ENCODE measurements around the gene PDPN.

The PDPN gene

DNA sequence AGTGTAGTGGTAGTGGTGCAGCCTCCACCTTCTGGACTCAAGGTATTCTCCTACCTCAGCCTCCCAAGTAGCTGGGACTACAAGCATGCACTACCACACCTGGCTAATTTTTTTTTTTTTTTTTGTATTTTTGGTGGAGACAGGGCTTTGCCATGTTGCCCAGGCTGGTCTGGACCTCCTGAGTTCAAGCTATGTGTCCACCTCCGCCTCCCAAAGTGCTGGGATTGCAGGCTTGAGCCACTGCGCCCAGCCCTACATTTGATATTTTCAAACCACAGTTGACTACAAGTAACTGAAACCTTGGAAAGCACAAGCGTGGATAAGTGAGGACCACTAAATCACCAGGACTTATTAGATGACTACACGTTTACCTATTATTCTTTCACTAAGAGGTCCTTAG is 10.0 kb upstream of the PDPN start:
- no peak overlapping the region for H3K4me3 ChIP-seq (ENCODE audit: insufficient read depth, low read depth, low read length)
- WGBS, 2 experiments: 90 to 94% methylated on average over 4 of the region's 4 CpGs
- no peaks in the 10 kb centered on the region for H3K9me3 ChIP-seq (ENCODE audit: control insufficient read depth, low read length)
- H3K4me1 ChIP-seq (ENCODE audit: control insufficient read depth, insufficient read depth, low read length): no peaks in the 10 kb centered on the region
- H3K27me3 ChIP-seq (ENCODE audit: control insufficient read depth, insufficient read depth, low read length, poor library complexity, severe bottlenecking): no peaks in the 10 kb centered on the region
- H3K27ac ChIP-seq (ENCODE audit: insufficient read depth, low read depth, low read length, poor library complexity, severe bottlenecking): no peak overlapping the region
- no peaks in the 10 kb centered on the region for H3K36me3 ChIP-seq (ENCODE audit: control insufficient read depth, insufficient read depth, low read length)

DNA sequence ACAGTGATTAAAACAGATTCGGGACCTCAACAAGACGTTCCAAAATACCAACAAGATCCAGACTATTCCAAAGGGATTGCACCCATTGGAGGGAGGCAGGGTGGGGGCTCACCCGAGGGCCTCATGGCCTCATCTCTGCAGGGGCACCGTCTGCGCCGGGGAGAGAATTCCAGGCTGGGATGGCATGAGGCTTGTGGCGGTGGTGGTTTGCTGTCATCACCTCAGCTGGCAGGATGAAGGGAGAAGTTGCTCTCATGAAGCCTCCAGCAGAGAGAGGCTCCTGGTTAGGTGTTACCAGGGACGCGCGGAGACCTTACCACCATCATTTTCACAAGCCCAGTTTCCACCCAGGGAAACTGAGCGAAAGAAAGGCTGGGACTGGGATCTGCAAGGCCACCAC is 6.7 kb upstream of the PDPN start:
- no peak overlapping the region for H3K4me3 ChIP-seq (ENCODE audit: insufficient read depth, low read depth, low read length)
- H3K36me3 ChIP-seq (ENCODE audit: control insufficient read depth, insufficient read depth, low read length): no peaks in the 10 kb centered on the region
- H3K27me3 ChIP-seq (ENCODE audit: control insufficient read depth, insufficient read depth, low read length, poor library complexity, severe bottlenecking): peaks cover 11% of the 10 kb centered on the region
- no peak overlapping the region for H3K27ac ChIP-seq (ENCODE audit: insufficient read depth, low read depth, low read length, poor library complexity, severe bottlenecking)
- 91% methylated on average over 11 of the region's 11 CpGs for WGBS, 2 experiments
- no peaks in the 10 kb centered on the region for H3K4me1 ChIP-seq (ENCODE audit: control insufficient read depth, insufficient read depth, low read length)
- H3K9me3 ChIP-seq (ENCODE audit: control insufficient read depth, low read length): no peaks in the 10 kb centered on the region

DNA sequence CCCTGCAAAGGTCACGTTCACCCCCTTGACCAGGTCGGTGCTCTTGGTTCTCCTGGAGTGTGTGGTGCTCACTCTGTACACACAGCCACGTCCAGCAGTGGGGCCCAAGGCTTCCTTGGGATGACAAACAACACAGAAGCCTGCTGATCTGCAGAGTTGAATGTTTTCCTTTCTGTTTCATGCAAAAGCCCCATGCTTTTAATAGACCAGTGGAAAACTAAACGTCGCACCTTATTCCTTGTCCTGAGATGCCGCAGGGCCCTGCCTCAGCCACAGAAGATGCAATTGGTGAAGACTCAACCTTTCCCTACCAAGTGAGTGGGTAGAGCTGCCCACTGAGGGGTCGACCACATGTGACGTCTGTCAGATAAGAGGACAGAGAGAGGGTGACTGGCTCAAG is 5.8 kb upstream of the PDPN start:
- H3K4me1 ChIP-seq (ENCODE audit: control insufficient read depth, insufficient read depth, low read length): peaks cover 4% of the 10 kb centered on the region
- H3K36me3 ChIP-seq (ENCODE audit: control insufficient read depth, insufficient read depth, low read length): no peaks in the 10 kb centered on the region
- H3K27ac ChIP-seq (ENCODE audit: insufficient read depth, low read depth, low read length, poor library complexity, severe bottlenecking): no peak overlapping the region
- peaks cover 20% of the 10 kb centered on the region for H3K27me3 ChIP-seq (ENCODE audit: control insufficient read depth, insufficient read depth, low read length, poor library complexity, severe bottlenecking)
- H3K4me3 ChIP-seq (ENCODE audit: insufficient read depth, low read depth, low read length): no peak overlapping the region
- no peaks in the 10 kb centered on the region for H3K9me3 ChIP-seq (ENCODE audit: control insufficient read depth, low read length)
- 92% methylated on average over 8 of the region's 8 CpGs for WGBS, 2 experiments

DNA sequence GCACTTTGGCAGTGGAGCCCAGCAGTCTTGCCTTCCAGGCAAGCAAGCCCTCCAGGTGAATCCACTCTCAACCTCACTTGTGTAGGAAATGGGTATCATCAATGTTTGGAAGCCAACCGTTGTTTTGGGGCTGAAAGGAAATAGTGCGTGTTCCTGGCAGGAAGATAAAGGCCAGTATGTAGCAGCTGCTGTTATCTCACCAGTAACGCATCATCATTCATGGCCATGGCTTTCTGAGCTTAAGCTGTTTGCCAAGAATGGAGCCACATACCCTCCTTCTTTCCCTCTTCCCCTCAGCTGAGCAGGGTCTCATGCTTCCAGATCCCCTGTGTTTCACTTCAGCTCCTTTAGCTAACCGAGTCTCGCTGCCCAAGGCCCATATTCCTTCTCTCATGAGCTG is 2.2 kb upstream of the PDPN start:
- no peak overlapping the region for H3K4me3 ChIP-seq (ENCODE audit: insufficient read depth, low read depth, low read length)
- peaks cover 20% of the 10 kb centered on the region for H3K4me1 ChIP-seq (ENCODE audit: control insufficient read depth, insufficient read depth, low read length)
- no peak overlapping the region for H3K27ac ChIP-seq (ENCODE audit: insufficient read depth, low read depth, low read length, poor library complexity, severe bottlenecking)
- H3K9me3 ChIP-seq (ENCODE audit: control insufficient read depth, low read length): no peaks in the 10 kb centered on the region
- no peaks in the 10 kb centered on the region for H3K36me3 ChIP-seq (ENCODE audit: control insufficient read depth, insufficient read depth, low read length)
- 96% methylated on average over 5 of the region's 5 CpGs for WGBS, 2 experiments
- peaks cover 48% of the 10 kb centered on the region for H3K27me3 ChIP-seq (ENCODE audit: control insufficient read depth, insufficient read depth, low read length, poor library complexity, severe bottlenecking)

DNA sequence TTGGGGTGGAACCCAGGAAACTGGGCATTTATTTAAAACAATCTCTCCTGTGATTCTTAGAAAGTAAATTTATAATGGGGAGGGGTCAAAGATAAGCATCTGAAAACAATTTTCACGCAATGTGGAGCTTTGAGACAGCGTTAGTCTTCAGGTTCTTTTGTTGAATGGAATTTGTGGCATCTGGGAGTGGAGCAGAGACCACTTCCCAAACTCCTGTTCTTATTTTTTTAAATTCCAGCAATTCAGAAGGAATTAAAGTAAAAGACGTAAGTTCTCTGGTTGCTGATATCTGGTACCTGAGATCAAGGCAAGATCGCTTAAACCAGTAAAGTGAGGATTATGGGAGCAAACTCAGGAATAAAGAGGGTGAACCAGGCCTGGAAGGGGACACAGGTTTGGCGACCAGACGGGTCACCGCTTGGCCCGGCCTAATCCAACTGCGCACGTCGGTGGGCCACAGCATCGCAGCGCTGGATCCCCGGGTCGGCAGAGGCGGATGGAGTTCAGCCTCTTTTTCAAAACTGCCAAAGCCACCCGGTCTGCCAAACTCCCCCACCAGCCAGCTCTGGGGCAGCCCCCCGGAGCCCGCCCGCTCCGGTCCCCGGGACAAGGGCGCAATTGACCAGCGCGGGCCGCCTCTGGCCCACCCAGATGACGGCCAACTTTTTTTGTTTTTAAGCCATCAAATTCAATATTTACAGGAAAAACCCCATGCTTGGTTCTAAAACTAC is 754 bp upstream of the PDPN start:
- H3K27me3 ChIP-seq (ENCODE audit: control insufficient read depth, insufficient read depth, low read length, poor library complexity, severe bottlenecking): peaks cover 48% of the 10 kb centered on the region
- H3K36me3 ChIP-seq (ENCODE audit: control insufficient read depth, insufficient read depth, low read length): no peaks in the 10 kb centered on the region
- no peaks in the 10 kb centered on the region for H3K9me3 ChIP-seq (ENCODE audit: control insufficient read depth, low read length)
- 35 to 45% methylated on average over 27 of the region's 27 CpGs for WGBS, 2 experiments
- no peak overlapping the region for H3K4me3 ChIP-seq (ENCODE audit: insufficient read depth, low read depth, low read length)
- no peak overlapping the region for H3K27ac ChIP-seq (ENCODE audit: insufficient read depth, low read depth, low read length, poor library complexity, severe bottlenecking)
- peaks cover 20% of the 10 kb centered on the region for H3K4me1 ChIP-seq (ENCODE audit: control insufficient read depth, insufficient read depth, low read length)

DNA sequence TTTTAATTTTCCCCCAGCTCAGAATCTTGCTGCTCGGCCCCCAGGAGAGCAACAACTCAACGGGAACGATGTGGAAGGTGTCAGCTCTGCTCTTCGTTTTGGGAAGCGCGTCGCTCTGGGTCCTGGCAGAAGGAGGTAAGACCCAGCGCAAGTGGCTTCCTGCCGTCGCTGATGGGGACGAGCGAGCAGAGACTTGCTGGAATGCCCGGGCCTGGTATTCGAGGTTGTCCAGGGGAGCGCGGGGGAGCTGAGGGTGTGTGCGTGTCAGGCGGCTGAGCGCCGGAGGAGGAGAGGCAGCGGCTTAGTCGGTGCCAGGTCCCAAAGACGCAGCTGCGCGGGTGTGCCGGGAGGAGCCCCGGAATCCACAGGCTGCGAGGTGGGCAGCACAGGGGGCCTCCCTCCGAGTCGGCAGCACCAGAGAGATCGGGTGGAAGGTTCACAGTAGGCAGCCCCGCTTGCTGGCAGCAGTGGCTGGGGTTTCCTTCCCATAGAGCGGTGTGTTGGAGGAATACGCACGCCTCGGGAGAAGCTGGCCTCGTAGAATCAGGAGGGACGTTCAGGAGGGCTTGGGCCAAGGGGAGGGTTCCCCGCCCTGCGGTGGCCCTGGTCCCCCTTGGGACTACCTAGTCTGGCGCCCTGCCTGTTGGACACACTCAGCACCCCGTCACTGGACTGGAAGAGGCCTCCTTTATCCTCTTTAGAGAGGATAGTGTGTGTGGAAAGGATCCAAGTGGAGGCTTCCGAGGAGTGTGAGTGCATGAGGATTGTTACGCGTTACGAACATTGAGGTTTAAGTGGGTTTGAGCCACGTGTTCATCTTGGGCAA is 547 bp downstream of the PDPN start:
- Histone ChIP-seq H3K9me3 (ENCODE audit: control insufficient read depth, low read length) (no peaks in the 10 kb centered on the region), H3K4me3 (ENCODE audit: insufficient read depth, low read depth, low read length) (peak overlapping the region; percentile 61), H3K27ac (ENCODE audit: insufficient read depth, low read depth, low read length, poor library complexity, severe bottlenecking) (peak overlapping the region; percentile 60), H3K36me3 (ENCODE audit: control insufficient read depth, insufficient read depth, low read length) (no peaks in the 10 kb centered on the region), H3K27me3 (ENCODE audit: control insufficient read depth, insufficient read depth, low read length, poor library complexity, severe bottlenecking) (peaks cover 48% of the 10 kb centered on the region), H3K4me1 (ENCODE audit: control insufficient read depth, insufficient read depth, low read length) (peaks cover 20% of the 10 kb centered on the region)
- WGBS, 2 experiments: 2% methylated on average over 47 of the region's 47 CpGs

DNA sequence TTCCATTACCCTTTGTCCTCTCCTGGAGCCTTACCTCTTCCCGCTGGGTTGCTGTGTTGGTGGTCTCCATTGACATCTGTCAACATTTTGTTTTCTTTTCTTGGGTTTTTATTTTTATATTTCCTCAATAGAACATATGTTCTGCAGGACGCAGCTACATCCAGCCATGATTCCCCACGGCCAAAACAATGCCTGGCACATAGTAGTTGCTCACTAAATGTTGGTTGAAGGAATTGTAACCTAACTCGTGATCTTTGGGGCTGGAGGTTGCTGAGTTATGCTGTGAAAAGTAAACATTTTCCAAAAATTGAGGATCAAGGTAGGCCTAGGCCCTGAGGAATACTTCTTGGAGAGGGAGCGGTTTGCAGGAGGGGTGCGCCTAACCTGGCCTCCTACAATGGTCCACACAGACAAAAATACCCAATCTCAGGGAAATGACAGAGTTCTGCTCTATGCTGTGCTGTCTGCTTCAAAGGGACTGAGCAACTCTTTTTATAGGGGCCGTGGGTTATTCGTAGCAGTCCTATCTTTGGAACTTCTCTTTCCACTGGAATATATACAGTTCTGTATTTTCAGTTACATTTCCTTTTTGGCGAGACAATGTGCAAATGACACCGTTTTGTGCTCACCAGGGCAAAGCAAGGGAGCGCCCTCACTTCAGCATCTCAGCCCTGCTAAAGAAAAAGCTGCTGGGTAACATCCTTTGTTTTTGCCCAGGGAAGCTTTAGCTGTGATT is 1.4 kb downstream of the PDPN start:
- H3K27ac ChIP-seq (ENCODE audit: insufficient read depth, low read depth, low read length, poor library complexity, severe bottlenecking): peak overlapping the region; percentile 78
- peaks cover 48% of the 10 kb centered on the region for H3K27me3 ChIP-seq (ENCODE audit: control insufficient read depth, insufficient read depth, low read length, poor library complexity, severe bottlenecking)
- no peaks in the 10 kb centered on the region for H3K9me3 ChIP-seq (ENCODE audit: control insufficient read depth, low read length)
- H3K36me3 ChIP-seq (ENCODE audit: control insufficient read depth, insufficient read depth, low read length): no peaks in the 10 kb centered on the region
- WGBS, 2 experiments: 27 to 33% methylated on average over 10 to 11 of the region's 11 CpGs
- peaks cover 20% of the 10 kb centered on the region for H3K4me1 ChIP-seq (ENCODE audit: control insufficient read depth, insufficient read depth, low read length)
- H3K4me3 ChIP-seq (ENCODE audit: insufficient read depth, low read depth, low read length): peak overlapping the region; percentile 61

DNA sequence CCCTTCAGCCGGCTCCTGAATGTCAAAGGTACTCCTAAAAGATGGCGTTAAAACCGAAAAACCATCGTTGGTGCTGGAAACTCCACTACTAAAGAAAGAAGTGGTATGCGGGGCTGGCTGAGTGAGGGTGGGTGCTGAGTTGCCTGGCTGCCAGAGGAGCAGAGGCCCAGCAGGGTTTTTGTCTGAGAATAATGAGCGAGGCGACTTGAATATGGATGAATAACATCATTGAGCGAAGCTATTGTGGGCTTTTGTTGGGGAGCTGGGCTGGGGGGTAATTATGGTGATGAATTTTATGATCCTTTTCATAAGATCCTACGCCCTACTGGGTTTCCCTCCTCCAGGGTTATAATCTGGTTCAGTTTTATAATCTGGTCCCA is 2.0 kb downstream of the PDPN start:
- peak overlapping the region; percentile 5 for H3K4me3 ChIP-seq (ENCODE audit: insufficient read depth, low read depth, low read length)
- no peaks in the 10 kb centered on the region for H3K36me3 ChIP-seq (ENCODE audit: control insufficient read depth, insufficient read depth, low read length)
- peaks cover 20% of the 10 kb centered on the region for H3K4me1 ChIP-seq (ENCODE audit: control insufficient read depth, insufficient read depth, low read length)
- 5 to 7% methylated on average over 9 of the region's 9 CpGs for WGBS, 2 experiments
- peaks cover 48% of the 10 kb centered on the region for H3K27me3 ChIP-seq (ENCODE audit: control insufficient read depth, insufficient read depth, low read length, poor library complexity, severe bottlenecking)
- no peaks in the 10 kb centered on the region for H3K9me3 ChIP-seq (ENCODE audit: control insufficient read depth, low read length)
- H3K27ac ChIP-seq (ENCODE audit: insufficient read depth, low read depth, low read length, poor library complexity, severe bottlenecking): peak overlapping the region; percentile 78

DNA sequence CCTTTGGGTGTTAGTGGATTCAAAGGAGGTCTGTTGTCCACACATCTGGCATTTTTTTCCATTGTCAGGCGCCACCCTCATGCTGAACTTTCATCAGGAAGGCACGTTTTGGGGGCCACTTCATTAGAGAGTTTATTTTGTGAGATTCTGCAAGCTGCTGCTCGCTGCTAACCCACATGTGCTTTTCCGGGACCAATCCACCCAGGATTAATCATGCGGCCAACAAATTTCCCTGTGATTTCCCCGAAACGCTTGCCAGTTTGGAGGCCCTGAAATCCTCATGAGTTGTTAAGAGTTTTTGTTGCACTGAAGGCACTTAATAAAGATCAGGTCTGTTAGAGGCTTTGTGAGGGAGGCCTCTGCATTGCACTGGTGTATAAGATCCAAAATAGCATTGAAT is 2.4 kb downstream of the PDPN start:
- Histone ChIP-seq H3K4me3 (ENCODE audit: insufficient read depth, low read depth, low read length) (no peak overlapping the region), H3K27ac (ENCODE audit: insufficient read depth, low read depth, low read length, poor library complexity, severe bottlenecking) (peak overlapping the region; percentile 61), H3K27me3 (ENCODE audit: control insufficient read depth, insufficient read depth, low read length, poor library complexity, severe bottlenecking) (peaks cover 46% of the 10 kb centered on the region), H3K36me3 (ENCODE audit: control insufficient read depth, insufficient read depth, low read length) (no peaks in the 10 kb centered on the region), H3K4me1 (ENCODE audit: control insufficient read depth, insufficient read depth, low read length) (peaks cover 20% of the 10 kb centered on the region), H3K9me3 (ENCODE audit: control insufficient read depth, low read length) (no peaks in the 10 kb centered on the region)
- 48 to 54% methylated on average over 7 of the region's 7 CpGs for WGBS, 2 experiments

Measured in ectodermal cell (in vitro differentiated cells).